GM18502 (cell line): Measurements from ENCODE around the gene ARMH4.
A peak's percentile ranks its signal among the peaks of the same experiment; 100 is the strongest.
"Not testable (repeated sequence)": the region's sequence is repeated elsewhere in the genome, so short reads cannot be mapped to it uniquely, and the experiment has no call there.

ENCODE experiments used
- ATAC-seq: cut with Tn5 transposase; IDR thresholded peaks from one replicate; pipeline ENCODE4 v1.9.1; 2021; ENCODE audit warnings: mild to moderate bottlenecking; ENCODE audit not compliant: unreplicated experiment, poor library complexity

The ARMH4 gene

DNA sequence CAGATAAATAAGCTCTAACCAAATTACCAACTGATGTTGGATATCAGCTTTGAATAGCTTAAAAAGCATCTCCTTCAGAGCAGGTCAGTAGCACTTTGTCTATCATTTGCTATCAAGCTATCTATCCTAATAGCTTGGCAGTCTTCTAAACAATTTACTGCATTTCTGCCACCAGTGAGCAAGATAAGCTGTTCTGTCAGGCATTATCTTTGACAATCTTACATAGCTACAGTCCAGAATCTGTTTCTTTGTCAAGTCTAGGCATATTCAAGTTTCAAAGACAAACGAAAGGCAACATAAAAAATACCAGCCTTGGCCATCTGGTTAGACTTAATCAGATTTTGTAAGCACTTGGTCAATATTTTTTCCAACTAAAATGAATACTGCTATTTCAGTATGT, 5.6 kb downstream of the ARMH4 start:
- ATAC-seq = no peak

DNA sequence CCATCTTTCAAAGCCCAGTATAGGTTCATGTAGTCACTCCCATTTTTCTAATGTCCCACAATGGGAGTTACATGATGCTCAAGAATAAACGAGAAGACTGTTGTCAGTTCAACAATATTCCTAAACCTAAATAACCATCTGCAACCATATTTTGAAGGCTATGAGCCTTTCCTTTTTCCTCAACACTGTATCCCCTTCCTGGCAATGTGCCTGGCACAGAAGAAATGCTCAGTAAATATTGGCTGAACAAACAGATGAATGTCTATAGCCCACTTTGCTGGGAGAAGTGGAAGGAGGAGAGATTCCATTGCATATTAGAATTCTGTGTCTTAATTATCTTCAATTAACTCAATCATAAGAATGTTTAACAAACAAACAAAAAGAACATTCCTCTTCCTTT, 6.1 kb downstream of the ARMH4 start:
- no peak for ATAC-seq

DNA sequence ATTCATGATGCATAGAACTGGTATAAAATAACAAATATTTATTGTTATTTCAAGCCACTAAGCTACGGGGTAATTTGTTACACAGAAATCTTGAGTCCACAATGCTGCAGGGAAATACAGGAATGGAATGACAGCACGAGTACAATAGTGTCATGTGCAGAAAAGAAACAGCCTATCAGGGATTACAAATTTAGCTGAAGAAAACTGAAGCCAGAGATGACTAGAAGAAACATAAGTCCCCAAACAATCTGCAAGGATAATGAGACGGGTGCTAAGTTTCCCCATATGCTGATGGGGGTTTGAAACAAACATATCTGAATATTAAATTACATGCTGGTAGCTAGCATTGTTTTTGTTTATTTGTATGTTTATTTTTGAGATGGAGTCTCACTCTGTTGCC, 8.9 kb downstream of the ARMH4 start:
- ATAC-seq = no peak

DNA sequence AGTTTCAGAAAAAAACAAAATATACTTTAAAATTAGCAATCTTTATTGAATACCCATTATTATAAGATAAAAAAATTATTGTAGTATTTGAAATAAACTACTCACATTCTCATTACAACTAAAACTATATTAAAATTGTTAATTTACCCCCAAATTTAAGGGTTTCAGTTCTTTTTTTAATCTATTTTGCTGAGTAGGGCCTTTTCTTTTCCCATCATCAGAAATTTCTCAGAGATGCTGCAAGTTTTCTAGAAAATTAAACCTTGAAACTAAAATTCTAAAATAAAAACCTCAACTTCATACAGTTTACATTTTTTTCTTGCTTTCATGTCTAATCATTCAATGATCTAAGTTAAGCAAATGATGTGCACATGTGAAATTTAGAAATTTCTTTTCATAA, 10.1 kb downstream of the ARMH4 start:
- no peak for ATAC-seq

DNA sequence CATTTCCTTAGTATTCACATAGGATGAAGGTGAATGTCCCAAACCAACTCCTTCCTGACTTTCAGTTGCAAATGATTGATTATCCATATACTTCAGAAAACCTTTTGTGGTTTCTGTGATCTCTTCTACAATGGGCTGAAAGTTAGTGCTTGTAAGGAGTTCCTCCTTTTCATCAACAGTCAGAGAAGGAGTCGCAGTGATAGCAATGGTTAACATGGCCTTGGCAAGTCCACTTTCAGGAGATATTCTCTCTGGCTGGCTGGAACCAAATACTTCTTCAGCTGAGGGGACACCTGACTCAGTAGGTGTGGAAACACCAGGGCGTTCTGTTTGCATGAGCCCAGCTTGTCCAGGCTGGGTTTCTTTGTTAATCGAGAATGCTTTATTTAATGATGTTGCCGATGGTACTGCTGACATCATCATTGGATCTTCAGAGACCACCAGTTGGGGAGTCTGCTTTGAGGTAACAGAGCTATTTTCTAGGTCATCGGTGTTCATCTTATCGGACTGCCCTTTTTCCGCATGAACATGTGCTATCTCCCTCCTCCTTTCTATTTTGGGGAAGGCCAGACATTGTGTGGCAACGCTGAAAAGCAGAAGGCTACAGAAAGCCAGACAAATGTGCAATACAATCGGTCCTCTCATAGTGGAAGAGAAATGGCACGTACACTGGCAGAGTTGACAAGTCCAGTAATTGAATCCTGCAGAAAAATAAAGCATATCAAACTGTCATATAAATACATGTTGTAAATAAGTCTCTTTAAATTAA, 13.1 kb downstream of the ARMH4 start:
- ATAC-seq = peak; percentile 16

DNA sequence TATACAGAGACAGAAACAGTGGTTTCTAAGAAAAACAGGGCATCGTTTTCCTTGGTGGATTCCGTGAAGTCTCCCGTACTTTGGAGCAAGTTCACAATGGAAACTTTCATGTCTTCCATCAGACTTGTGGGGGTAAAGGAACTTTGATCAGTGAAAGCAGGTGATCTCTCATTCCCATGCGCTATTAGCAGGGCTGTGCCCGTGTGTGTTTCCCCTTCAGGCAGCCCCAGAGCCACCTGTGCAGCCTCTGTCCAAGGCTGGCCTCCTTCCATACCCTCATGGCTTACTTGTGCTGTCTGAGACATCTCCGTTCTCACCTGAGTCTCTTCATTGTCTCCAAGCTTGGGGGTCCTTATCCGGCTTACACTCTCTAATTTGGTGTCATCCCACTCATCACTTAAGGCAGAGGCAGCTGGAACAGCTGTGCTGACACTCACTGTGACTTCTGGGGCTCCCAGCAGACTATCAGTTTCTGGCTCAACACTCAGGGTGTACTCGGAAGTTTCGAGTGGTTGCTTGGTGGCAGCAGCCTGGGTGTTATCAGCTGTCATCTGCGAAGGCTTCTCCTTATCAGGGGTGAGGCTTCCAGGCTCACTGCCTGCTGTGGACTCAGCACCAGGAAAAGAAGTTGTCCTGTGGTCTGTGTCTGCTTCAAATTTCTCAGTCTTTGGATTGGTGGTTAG, 13.8 kb downstream of the ARMH4 start:
- peak; percentile 87 for ATAC-seq

DNA sequence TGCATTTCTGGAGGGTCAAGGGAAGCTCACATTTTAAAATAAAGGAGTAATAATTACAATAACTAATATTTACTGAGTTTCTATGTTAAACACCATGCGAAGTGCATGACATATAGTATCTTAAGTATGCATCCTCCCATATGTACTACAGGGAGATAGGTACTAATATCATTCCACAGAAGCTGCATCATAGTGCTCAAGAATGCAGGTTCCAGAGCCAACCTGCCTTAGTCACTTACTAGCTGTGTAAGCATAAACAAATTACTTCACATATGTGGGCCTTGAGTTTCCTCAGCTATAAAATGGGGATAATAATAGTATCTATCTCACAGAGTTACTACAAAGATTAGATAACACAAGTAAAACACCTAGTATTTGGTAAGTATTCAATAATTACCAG, 18.3 kb downstream of the ARMH4 start:
- no peak for ATAC-seq

DNA sequence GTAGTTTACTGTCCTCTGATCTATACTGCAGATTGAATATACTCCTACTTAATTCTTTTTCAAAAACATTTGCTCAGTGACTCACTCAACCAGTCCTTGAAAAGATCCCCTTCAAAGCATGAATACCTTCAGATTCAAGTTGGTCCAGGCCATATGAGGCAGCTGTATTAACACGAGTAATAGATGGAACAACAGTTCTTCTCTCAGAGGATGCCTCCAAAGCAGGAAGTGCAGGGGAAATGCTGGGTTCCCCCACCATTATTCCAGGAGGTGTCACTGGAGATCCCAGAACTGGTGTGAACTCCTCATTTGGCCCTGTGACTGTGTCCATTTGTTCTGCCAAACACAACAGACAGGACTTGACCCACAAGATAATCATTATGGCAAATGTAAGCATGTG, 20.6 kb downstream of the ARMH4 start:
- ATAC-seq = no peak

DNA sequence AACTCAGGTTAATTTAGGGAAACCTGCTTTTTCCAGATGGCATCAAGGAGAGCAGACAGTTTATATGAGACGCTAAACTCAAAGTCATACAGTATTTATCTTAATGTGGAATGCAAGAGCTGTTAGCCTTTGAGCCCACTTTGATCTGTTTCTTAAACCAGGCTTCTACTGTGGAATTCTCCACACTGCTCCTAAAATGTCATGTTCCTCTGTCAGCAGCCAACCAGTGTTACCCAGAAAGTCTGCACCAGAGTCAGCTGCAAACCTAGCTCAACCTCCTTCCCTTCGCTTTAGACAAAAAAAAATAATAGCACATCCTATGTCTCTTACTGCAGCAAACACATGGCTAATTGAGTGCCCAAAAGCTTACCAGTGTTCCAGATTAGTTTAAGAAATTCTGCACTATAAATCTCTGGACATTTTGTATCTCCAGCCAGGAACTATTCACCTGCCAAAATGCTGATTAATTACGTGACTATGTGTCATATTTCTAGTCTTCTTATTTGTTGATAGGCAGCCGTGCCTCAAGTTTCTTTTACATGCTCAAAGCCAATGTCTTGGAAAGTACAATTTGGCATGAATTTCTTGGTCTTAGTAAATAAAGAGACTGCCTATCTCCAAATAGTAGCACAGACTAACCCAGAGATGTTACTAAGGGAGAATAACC, 21.8 kb downstream of the ARMH4 start:
- ATAC-seq = no peak

DNA sequence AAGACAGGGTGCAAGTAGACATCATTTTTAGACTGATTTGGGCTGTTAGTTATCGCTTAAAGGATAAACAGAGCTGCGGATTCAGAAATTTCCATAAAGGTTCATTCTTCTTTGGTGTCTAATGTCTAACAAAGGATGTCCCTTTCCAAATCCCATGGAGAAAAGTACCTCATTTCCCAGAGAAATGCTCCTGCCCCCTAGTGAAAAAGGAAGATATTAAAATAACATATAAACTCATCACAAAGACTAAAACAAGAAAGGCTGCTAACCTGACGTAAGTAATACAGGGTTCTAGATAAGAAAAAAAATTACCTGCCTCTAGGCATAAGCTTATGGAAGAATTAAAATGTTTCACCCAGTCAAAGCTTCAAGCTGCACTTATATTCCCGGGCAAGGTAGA, 22.8 kb downstream of the ARMH4 start:
- no peak for ATAC-seq

DNA sequence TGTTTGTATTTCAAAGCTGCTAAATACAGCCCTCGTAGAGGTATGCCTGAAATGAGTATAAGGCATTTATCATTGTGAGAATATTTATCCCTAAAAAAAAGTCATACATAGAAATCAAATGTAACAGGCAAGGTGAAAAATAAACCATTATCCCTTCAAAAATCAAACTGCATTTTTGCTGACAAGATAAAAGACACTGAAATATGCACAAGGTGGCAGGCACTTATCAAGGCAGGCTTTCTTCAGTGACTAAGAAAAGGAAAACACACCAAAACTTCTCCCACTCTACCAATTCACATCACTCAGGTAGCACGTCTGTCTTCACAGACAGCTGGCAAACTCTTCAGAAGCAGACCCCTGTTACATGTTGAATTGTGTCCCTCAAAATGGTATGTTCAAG, 23.6 kb downstream of the ARMH4 start:
- no peak for ATAC-seq

DNA sequence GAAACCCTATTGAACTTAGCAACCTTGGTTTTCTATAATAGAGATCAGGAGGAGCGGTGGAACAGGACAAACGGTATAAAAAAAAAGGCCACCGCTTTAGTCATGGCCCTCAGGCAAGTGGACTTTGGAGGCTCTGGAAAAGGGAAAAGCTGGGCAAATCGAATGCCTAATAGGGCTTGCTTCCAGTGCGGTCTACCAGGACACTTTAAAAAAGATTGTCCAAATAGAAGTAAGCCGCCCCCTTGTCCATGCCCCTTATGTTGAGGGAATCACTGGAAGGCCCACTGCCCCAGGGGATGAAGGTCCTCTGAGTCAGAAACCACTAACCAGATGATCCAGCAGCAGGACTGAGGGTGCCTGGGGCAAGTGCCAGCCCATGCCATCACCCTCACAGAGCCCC, 29.5 kb downstream of the ARMH4 start:
- ATAC-seq = not testable (repeated sequence)

DNA sequence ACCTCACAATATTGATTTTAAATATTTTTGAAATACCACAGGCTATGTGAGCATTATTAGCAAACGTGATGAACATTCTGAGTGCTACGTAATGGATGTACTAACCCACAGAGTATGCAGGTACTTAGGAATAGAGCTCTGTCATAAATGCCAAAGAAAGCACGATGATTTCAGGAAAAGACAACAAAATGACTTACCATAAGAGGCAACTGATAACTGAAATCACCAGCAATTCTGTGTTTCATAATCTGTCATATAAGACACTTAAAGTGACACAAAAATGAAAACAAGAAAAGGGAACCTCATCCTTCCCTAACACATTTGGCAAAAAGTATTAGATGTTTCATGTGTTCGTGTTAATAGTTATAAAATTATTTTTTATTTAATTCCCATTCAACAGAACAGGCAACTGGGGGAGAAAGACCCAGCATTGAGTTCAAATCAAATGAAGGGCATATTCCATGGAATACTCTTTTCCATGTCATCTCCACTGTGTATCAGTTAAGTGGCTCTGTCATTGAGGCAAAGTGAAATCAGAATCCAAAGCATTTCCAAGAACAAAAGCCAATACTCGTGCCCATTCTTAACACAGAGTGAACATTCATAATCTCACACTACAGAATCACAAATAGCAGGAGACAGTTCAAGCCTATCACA, 30.4 kb downstream of the ARMH4 start:
- ATAC-seq = no peak

DNA sequence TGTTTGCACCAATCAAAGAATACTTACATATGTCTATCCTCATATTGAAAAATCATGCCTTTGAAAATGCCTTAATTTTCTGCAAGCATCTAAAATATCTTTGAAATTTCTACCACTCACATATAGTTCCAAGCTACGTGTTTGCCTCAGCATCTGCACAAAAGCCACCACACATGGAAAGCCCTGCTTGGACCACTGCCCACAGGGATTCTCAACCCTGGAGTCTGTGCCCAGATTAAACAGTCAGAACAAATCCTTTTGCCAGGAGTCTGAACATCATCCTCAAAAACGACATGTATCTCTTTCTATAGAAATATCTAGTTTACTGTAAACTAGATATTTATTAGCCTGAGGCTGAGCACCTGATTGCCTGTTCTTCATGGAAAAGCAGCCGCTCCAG, 32.6 kb downstream of the ARMH4 start:
- ATAC-seq = no peak

DNA sequence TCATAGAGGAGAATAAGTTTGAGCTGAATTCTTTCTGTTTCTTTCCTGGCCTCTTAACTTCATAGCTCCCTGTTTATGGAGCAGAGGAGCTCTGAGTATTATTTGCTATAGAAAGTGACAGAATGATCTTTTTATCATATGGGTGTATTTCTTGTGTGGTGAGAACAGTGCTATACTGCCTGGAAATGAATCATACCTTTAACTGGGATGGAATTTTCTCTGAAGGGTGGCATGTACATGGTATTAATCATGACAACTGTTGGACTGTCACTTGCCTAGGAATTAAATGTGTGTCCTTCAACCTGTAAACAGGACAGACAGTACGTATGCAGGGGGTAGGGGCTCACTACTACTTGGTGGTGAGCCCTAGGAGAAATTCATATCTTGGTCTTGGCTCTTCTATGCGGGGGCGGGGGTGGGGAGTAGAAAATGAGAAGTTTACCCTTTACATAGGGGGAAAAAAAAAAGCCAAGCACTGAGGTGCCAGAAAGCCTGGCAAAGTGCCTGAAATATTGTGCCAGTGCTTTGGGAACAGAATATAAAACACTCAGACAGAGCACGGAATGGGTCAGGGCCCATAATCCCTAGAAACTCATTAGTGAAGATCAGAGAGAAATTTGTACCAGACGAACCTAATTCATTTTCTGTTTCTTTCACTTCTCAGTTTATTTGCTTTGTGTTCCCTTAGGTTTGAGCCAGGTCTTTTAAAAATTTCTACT, 33.8 kb downstream of the ARMH4 start:
- no peak for ATAC-seq

DNA sequence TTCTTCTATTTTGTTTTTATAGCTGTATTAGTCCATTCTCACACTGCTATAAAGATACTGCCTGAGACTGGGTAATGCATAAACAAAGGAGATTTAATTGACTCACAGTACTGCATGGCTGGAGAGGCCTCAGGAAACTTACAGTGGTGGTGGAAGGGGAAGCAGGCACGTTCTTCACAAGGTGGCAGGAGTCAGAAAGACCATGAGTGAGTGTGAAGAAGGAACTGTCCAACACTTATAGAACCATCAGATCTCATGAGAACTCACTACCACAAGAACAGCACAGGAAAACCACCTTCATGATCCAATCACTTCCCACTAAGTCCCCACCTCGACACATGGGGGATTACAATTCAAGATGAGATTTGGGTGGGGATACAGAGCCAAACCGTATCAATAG, 42.3 kb downstream of the ARMH4 start:
- no peak for ATAC-seq

DNA sequence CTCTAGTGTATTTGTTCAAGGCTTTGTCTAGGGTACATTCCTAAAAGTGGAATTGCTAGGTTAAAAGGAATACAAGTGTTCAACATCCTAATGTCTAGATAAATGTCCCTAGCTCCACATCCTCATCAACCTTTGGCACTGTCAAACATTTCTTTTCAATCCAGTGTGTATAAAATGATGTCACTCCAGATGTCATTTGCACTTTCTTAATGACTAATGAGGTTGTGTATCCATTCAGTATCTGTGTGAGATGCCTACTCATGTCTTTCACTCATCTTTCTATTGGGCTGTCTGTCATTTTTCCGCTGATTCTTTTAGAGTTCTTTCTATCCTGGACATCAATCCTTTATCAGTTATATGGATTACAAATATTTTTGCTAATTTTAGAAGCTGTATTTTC, 43.3 kb downstream of the ARMH4 start:
- no peak for ATAC-seq

DNA sequence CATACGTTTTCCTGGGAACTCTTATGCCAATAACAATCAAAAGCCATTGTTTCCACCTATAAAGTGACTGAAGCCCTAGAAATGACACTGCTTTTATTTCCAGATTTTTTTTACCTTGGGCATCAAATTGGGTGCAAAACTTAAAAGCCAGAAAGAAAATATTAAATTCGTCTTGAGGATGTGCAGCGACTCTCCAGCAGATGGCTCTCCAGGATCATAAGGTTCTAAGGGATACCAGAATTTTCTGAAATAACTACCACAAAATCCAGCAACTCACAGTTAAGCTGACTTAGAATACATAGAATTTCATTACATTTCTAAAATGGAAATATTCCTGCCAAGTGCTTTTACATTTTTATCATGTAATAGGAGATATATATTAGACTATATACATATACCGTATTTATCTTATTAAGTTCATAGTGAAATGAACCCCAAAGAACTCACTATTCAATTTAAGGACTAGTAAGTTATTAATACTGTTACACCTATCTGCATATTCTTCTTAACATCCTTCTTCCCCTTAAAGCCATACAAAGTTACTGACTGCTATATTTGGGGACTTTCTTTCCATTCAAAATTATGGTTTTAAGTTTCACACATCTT, 44.0 kb downstream of the ARMH4 start:
- no peak for ATAC-seq

DNA sequence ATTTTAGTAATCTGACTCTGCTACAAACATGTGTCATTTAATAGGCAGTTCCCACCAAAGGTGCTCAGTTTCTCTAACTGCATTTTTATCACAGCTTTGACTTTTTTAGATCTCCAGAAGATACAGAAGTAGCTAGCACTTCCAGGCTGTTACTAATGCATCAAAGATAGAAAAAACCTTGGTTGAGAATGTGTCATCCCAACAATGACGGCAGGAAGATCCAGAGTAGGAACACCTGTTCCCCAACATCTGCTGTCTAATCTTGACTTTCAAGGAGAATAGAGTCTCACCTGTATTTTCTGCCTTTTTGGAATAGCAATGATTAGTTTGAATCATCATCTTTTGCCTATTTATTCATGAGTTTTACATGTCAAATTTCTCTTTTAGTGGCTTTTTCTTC, 45.0 kb downstream of the ARMH4 start:
- no peak for ATAC-seq

DNA sequence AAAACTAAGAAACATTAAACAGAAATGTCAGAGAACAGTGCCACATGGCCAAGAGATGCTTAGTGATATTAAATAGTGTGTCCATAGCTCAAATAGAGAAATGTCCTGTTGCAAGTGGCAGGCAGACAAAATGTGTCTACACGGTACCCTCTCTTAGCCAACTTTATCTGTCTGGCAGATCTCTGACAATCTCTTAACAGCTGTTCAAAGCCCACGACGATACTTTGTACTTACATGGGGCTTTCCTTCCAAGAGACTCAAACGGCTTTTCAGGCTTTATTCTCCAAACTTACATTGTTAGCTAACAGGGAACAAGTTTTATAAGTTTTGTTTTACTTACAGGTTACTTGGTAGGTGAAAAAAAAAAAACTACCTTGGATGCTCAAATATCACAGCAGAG, 45.6 kb downstream of the ARMH4 start:
- no peak for ATAC-seq
